Stimulated activated CD4-positive, alpha-beta T cell treated with anti-CD3 and anti-CD28 coated beads, Interleukin-2, amount 100 ng/mL, for 24 hours (primary cell): ENCODE results near the gene YLPM1.

Source experiments
- DNase-seq, 2 donors: peaks; one replicate each; pipeline ENCODE4 v3.0.0-alpha.2; 2020

YLPM1 gene

GRCh38 chr14:74879427-74880182 lies 116.5 kb downstream of the YLPM1 start:
- no peak for DNase-seq

- DNase-seq = peak; percentile 90 to 91
Measured at GRCh38 chr14:74881431-74882102, 118.5 kb downstream of the YLPM1 start, which contains the start of gene DLST. Gene DLST (plus strand): TSS chr14:74881916. CDS start chr14:74881954, 38 bp downstream.

- DNase-seq = peak; percentile 58 to 61
Measured at GRCh38 chr14:74882103-74882920, 119.2 kb downstream of the YLPM1 start.
